Measurements from ENCODE around the gene MCOLN3.

Gene MCOLN3

GRCh38 chr1:85047472-85048295, 616 bp downstream of the MCOLN3 start:
- Histone ChIP-seq H3K27me3 (ENCODE audit: insufficient read depth, low read length) (peaks cover 53% of the 10 kb centered on the region), H2AFZ (ENCODE audit: low read length, unreplicated experiment) (peak overlapping the region; percentile 80), H3K4me3 (ENCODE audit: low read depth, low read length) (peak overlapping the region; percentile 79)

GRCh38 chr1:85047144-85047471, 1.2 kb downstream of the MCOLN3 start:
- Histone ChIP-seq H2AFZ (ENCODE audit: low read length, unreplicated experiment) (no peak overlapping the region), H3K4me1 (ENCODE audit: control insufficient read depth, insufficient read depth, low read length, unreplicated experiment) (no peaks in the 10 kb centered on the region), H3K27me3 (ENCODE audit: insufficient read depth, low read length) (peaks cover 53% of the 10 kb centered on the region), H3K79me2 (ENCODE audit: control insufficient read depth, insufficient read depth, low read length, unreplicated experiment) (no peaks in the 10 kb centered on the region), H3K27ac (ENCODE audit: low read depth, low read length) (no peak overlapping the region), H3K36me3 (ENCODE audit: insufficient read depth, low read length) (no peaks in the 10 kb centered on the region), H3K4me3 (ENCODE audit: low read depth, low read length) (no peak overlapping the region)

More at GRCh38 chr1:85047472-85048295, 616 bp downstream of the MCOLN3 start:
- H3K27ac ChIP-seq (ENCODE audit: low read depth, low read length), result no peak overlapping the region
- no peaks in the 10 kb centered on the region for H3K36me3 ChIP-seq (ENCODE audit: insufficient read depth, low read length)
- H3K79me2 ChIP-seq (ENCODE audit: control insufficient read depth, insufficient read depth, low read length, unreplicated experiment), result no peaks in the 10 kb centered on the region
- H3K4me1 ChIP-seq (ENCODE audit: control insufficient read depth, insufficient read depth, low read length, unreplicated experiment), result no peaks in the 10 kb centered on the region

- no peaks in the 10 kb centered on the region for H3K79me2 ChIP-seq (ENCODE audit: control insufficient read depth, insufficient read depth, low read length, unreplicated experiment)
- H3K36me3 ChIP-seq (ENCODE audit: insufficient read depth, low read length), result no peaks in the 10 kb centered on the region
- H3K27me3 ChIP-seq (ENCODE audit: insufficient read depth, low read length), result peaks cover 30% of the 10 kb centered on the region
- H2AFZ ChIP-seq (ENCODE audit: low read length, unreplicated experiment), result no peak overlapping the region
- H3K4me3 ChIP-seq (ENCODE audit: low read depth, low read length), result no peak overlapping the region
- H3K27ac ChIP-seq (ENCODE audit: low read depth, low read length), result no peak overlapping the region
- no peaks in the 10 kb centered on the region for H3K4me1 ChIP-seq (ENCODE audit: control insufficient read depth, insufficient read depth, low read length, unreplicated experiment)
Measured at GRCh38 chr1:85042413-85042812, 5.9 kb downstream of the MCOLN3 start.

- H2AFZ ChIP-seq (ENCODE audit: low read length, unreplicated experiment), result no peak overlapping the region
- no peaks in the 10 kb centered on the region for H3K79me2 ChIP-seq (ENCODE audit: control insufficient read depth, insufficient read depth, low read length, unreplicated experiment)
- no peak overlapping the region for H3K4me3 ChIP-seq (ENCODE audit: low read depth, low read length)
- no peaks in the 10 kb centered on the region for H3K4me1 ChIP-seq (ENCODE audit: control insufficient read depth, insufficient read depth, low read length, unreplicated experiment)
- H3K27me3 ChIP-seq (ENCODE audit: insufficient read depth, low read length), result peaks cover 23% of the 10 kb centered on the region
- no peak overlapping the region for H3K27ac ChIP-seq (ENCODE audit: low read depth, low read length)
- no peaks in the 10 kb centered on the region for H3K36me3 ChIP-seq (ENCODE audit: insufficient read depth, low read length)
Measured at GRCh38 chr1:85041793-85042192, 6.5 kb downstream of the MCOLN3 start.

GRCh38 chr1:85033221-85033620, 15.1 kb downstream of the MCOLN3 start:
- no peaks in the 10 kb centered on the region for H3K79me2 ChIP-seq (ENCODE audit: control insufficient read depth, insufficient read depth, low read length, unreplicated experiment)
- no peaks in the 10 kb centered on the region for H3K4me1 ChIP-seq (ENCODE audit: control insufficient read depth, insufficient read depth, low read length, unreplicated experiment)
- H3K4me3 ChIP-seq (ENCODE audit: low read depth, low read length), result no peak overlapping the region
- H3K27ac ChIP-seq (ENCODE audit: low read depth, low read length), result no peak overlapping the region
- H2AFZ ChIP-seq (ENCODE audit: low read length, unreplicated experiment), result no peak overlapping the region
- H3K36me3 ChIP-seq (ENCODE audit: insufficient read depth, low read length), result no peaks in the 10 kb centered on the region
- no peaks in the 10 kb centered on the region for H3K27me3 ChIP-seq (ENCODE audit: insufficient read depth, low read length)

- no peaks in the 10 kb centered on the region for H3K27me3 ChIP-seq (ENCODE audit: insufficient read depth, low read length)
- H2AFZ ChIP-seq (ENCODE audit: low read length, unreplicated experiment), result no peak overlapping the region
- no peaks in the 10 kb centered on the region for H3K79me2 ChIP-seq (ENCODE audit: control insufficient read depth, insufficient read depth, low read length, unreplicated experiment)
- H3K36me3 ChIP-seq (ENCODE audit: insufficient read depth, low read length), result no peaks in the 10 kb centered on the region
- no peak overlapping the region for H3K4me3 ChIP-seq (ENCODE audit: low read depth, low read length)
- no peak overlapping the region for H3K27ac ChIP-seq (ENCODE audit: low read depth, low read length)
- no peaks in the 10 kb centered on the region for H3K4me1 ChIP-seq (ENCODE audit: control insufficient read depth, insufficient read depth, low read length, unreplicated experiment)
Measured at GRCh38 chr1:85030536-85030935, 17.8 kb downstream of the MCOLN3 start.

- Histone ChIP-seq H3K36me3 (ENCODE audit: insufficient read depth, low read length) (no peaks in the 10 kb centered on the region), H3K4me1 (ENCODE audit: control insufficient read depth, insufficient read depth, low read length, unreplicated experiment) (no peaks in the 10 kb centered on the region), H3K27me3 (ENCODE audit: insufficient read depth, low read length) (no peaks in the 10 kb centered on the region), H3K4me3 (ENCODE audit: low read depth, low read length) (no peak overlapping the region), H2AFZ (ENCODE audit: low read length, unreplicated experiment) (no peak overlapping the region), H3K27ac (ENCODE audit: low read depth, low read length) (no peak overlapping the region), H3K79me2 (ENCODE audit: control insufficient read depth, insufficient read depth, low read length, unreplicated experiment) (no peaks in the 10 kb centered on the region)
Measured at GRCh38 chr1:85028151-85028550, 20.1 kb downstream of the MCOLN3 start.

GRCh38 chr1:85027242-85027983, 20.9 kb downstream of the MCOLN3 start:
- Histone ChIP-seq H3K4me3 (ENCODE audit: low read depth, low read length) (no peak overlapping the region), H3K79me2 (ENCODE audit: control insufficient read depth, insufficient read depth, low read length, unreplicated experiment) (no peaks in the 10 kb centered on the region), H3K36me3 (ENCODE audit: insufficient read depth, low read length) (no peaks in the 10 kb centered on the region), H2AFZ (ENCODE audit: low read length, unreplicated experiment) (no peak overlapping the region), H3K27ac (ENCODE audit: low read depth, low read length) (no peak overlapping the region), H3K27me3 (ENCODE audit: insufficient read depth, low read length) (peaks cover 3% of the 10 kb centered on the region; the same call in 1 of the 2 replicates), H3K4me1 (ENCODE audit: control insufficient read depth, insufficient read depth, low read length, unreplicated experiment) (no peaks in the 10 kb centered on the region)

- peaks cover 3% of the 10 kb centered on the region; the same call in 1 of the 2 replicates for H3K27me3 ChIP-seq (ENCODE audit: insufficient read depth, low read length)
- no peak overlapping the region for H3K27ac ChIP-seq (ENCODE audit: low read depth, low read length)
- no peak overlapping the region for H3K4me3 ChIP-seq (ENCODE audit: low read depth, low read length)
- H3K4me1 ChIP-seq (ENCODE audit: control insufficient read depth, insufficient read depth, low read length, unreplicated experiment), result no peaks in the 10 kb centered on the region
- H2AFZ ChIP-seq (ENCODE audit: low read length, unreplicated experiment), result no peak overlapping the region
- no peaks in the 10 kb centered on the region for H3K36me3 ChIP-seq (ENCODE audit: insufficient read depth, low read length)
- no peaks in the 10 kb centered on the region for H3K79me2 ChIP-seq (ENCODE audit: control insufficient read depth, insufficient read depth, low read length, unreplicated experiment)
Measured at GRCh38 chr1:85025940-85026339, 22.4 kb downstream of the MCOLN3 start.

GRCh38 chr1:85024736-85025135, 23.6 kb downstream of the MCOLN3 start:
- Histone ChIP-seq H3K79me2 (ENCODE audit: control insufficient read depth, insufficient read depth, low read length, unreplicated experiment) (no peaks in the 10 kb centered on the region), H3K4me1 (ENCODE audit: control insufficient read depth, insufficient read depth, low read length, unreplicated experiment) (no peaks in the 10 kb centered on the region), H3K36me3 (ENCODE audit: insufficient read depth, low read length) (no peaks in the 10 kb centered on the region), H3K4me3 (ENCODE audit: low read depth, low read length) (no peak overlapping the region), H2AFZ (ENCODE audit: low read length, unreplicated experiment) (no peak overlapping the region), H3K27me3 (ENCODE audit: insufficient read depth, low read length) (peaks cover 3% of the 10 kb centered on the region; the same call in 1 of the 2 replicates), H3K27ac (ENCODE audit: low read depth, low read length) (no peak overlapping the region)

GRCh38 chr1:85022700-85023099, 25.6 kb downstream of the MCOLN3 start:
- no peaks in the 10 kb centered on the region for H3K36me3 ChIP-seq (ENCODE audit: insufficient read depth, low read length)
- H3K79me2 ChIP-seq (ENCODE audit: control insufficient read depth, insufficient read depth, low read length, unreplicated experiment), result no peaks in the 10 kb centered on the region
- no peak overlapping the region for H3K4me3 ChIP-seq (ENCODE audit: low read depth, low read length)
- peaks cover 3% of the 10 kb centered on the region; the same call in 1 of the 2 replicates for H3K27me3 ChIP-seq (ENCODE audit: insufficient read depth, low read length)
- H3K27ac ChIP-seq (ENCODE audit: low read depth, low read length), result no peak overlapping the region
- H2AFZ ChIP-seq (ENCODE audit: low read length, unreplicated experiment), result no peak overlapping the region
- no peaks in the 10 kb centered on the region for H3K4me1 ChIP-seq (ENCODE audit: control insufficient read depth, insufficient read depth, low read length, unreplicated experiment)
